DND-41 (cell line): ENCODE measurements around the gene SLC48A1.

Experiments used
- EZH2 ChIP-seq: IDR thresholded peaks from 3 replicates; pipeline ENCODE4 v1.6.1; 2012; ENCODE audit warnings: borderline replicate concordance, low read depth, mild to moderate bottlenecking, moderate library complexity, low read length, inconsistent platforms; ENCODE audit not compliant: severe bottlenecking
- TF ChIP-seq, protein P1 (sequence below): IDR thresholded peaks from 2 replicates; pipeline ENCODE4 v1.5.1; 2012; ENCODE audit warnings: borderline replicate concordance, low read length, moderate library complexity, mild to moderate bottlenecking; ENCODE audit not compliant: poor library complexity, severe bottlenecking; ENCODE audit errors: extremely low read depth

DNA sequence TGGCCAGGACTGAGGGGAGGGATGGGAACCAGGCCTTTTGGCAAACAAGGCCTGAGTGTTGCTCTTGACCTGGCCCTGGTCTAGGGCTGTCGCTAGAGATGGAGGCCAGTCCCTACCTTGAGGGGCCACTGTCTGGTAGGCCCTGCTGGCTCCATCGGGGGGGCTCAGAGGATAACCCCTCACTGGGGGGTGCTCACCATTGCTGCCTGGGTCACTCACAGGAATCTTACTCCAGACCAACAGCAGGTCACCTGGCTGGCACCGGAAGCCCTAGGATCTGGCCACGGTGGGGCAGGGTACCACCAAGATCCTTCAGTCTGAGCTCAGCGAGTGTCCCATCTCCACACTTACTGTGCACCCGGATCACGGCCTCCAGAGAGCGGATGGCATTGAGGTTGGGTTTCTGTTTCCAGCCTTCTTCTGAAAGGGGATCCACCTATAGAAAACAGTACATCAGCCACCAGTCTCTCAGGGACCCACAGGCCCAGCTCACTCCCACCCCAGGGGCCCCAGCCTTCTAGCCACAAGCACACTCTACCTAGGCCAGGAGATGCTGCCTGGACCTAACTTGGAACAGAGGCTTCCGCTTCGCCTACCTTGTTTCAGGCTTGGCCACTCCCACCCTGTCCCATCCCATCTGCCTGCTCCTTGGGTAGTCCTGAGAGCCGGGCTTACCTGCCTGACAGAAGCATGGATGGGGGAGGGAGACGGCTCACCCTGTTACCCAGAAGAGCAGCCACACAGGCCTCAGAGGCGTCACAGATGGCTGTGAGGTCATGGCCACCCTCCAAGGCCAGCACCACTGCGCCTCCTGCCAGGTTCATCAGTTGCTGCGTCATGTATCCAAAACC lies 12.2 kb downstream of the SLC48A1 start:
- TF ChIP-seq, protein P1, sequence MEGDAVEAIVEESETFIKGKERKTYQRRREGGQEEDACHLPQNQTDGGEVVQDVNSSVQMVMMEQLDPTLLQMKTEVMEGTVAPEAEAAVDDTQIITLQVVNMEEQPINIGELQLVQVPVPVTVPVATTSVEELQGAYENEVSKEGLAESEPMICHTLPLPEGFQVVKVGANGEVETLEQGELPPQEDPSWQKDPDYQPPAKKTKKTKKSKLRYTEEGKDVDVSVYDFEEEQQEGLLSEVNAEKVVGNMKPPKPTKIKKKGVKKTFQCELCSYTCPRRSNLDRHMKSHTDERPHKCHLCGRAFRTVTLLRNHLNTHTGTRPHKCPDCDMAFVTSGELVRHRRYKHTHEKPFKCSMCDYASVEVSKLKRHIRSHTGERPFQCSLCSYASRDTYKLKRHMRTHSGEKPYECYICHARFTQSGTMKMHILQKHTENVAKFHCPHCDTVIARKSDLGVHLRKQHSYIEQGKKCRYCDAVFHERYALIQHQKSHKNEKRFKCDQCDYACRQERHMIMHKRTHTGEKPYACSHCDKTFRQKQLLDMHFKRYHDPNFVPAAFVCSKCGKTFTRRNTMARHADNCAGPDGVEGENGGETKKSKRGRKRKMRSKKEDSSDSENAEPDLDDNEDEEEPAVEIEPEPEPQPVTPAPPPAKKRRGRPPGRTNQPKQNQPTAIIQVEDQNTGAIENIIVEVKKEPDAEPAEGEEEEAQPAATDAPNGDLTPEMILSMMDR = no peak
- no peak for TF ChIP-seq EZH2
